ENCODE measurements around the gene CNKSR3. TPM values are rescaled to one million over a fixed set of nuclear protein-coding genes. Genes with fewer than 3 reads are reported as not detected.

CNKSR3 gene
- polyA plus RNA-seq, 1 of the 3 experiments (the other 2 are of a cell fraction) = 1.6 TPM

GRCh38 chr6:154534531-154534930 lies 24.0 kb upstream of the CNKSR3 start:
- Histone ChIP-seq H3K36me3 (replicated peaks in 1 of 2; ENCODE audit: control insufficient read depth in 1 of 2, insufficient read depth in 2 of 2, low read length in 1 of 2) (no peaks in the 10 kb centered on the region), H3K27me3 (ENCODE audit: insufficient read depth) (no peaks in the 10 kb centered on the region), H4K20me1 (ENCODE audit: insufficient read depth) (no peaks in the 10 kb centered on the region), H3K9ac (no peak overlapping the region), H3K4me3 (ENCODE audit: low read depth in 2 of 2, low read length in 1 of 2) (no peak overlapping the region), H3K4me2 (no peak overlapping the region), H3F3A (replicated peaks; ENCODE audit: insufficient read depth) (no peaks in the 10 kb centered on the region), H3K4me1 (ENCODE audit: control insufficient read depth in 1 of 2, insufficient read depth in 2 of 2, low read depth in 1 of 2, low read length in 1 of 2) (no peaks in the 10 kb centered on the region; a peak in 1 of 4 replicates), H2AFZ (ENCODE audit: low read depth) (no peak overlapping the region), H3K79me2 (ENCODE audit: insufficient read depth) (no peaks in the 10 kb centered on the region), H3K9me3 (no peaks in the 10 kb centered on the region), H3K27ac (ENCODE audit: low read depth in 2 of 2, low read length in 1 of 2) (no peak overlapping the region), H3K9me2 (no peaks in the 10 kb centered on the region)
- POLR2A ChIA-PET = no interaction called here
- no peak for TF ChIP-seq FOXM1 (IDR thresholded peaks at IDR 0.05; ENCODE audit: low read depth)
- TF ChIP-seq CHD2 (IDR thresholded peaks at IDR 0.05; ENCODE audit: low read length, partially characterized antibody) = no peak
- no peak for TF ChIP-seq REST (IDR thresholded peaks at IDR 0.05; ENCODE audit: low read depth, low read length)
- TF ChIP-seq USF2 (IDR thresholded peaks at IDR 0.05; ENCODE audit: borderline replicate concordance, low read depth, low read length) = no peak
- TF ChIP-seq FOXJ3 (CRISPR knock-in tag; IDR thresholded peaks at IDR 0.05) = no peak
- no peak for TF ChIP-seq POLR2AphosphoS5 (IDR thresholded peaks at IDR 0.05; ENCODE audit: low read depth, low read length)
- no peak for TF ChIP-seq GABPA (IDR thresholded peaks at IDR 0.05; ENCODE audit: low read depth)
- TF ChIP-seq NFIC (IDR thresholded peaks at IDR 0.05; ENCODE audit: borderline replicate concordance) = no peak
- no peak for TF ChIP-seq JUND (IDR thresholded peaks at IDR 0.05)
- no peak for TF ChIP-seq CTCF (IDR thresholded peaks at IDR 0.05)
- TF ChIP-seq, protein P1, sequence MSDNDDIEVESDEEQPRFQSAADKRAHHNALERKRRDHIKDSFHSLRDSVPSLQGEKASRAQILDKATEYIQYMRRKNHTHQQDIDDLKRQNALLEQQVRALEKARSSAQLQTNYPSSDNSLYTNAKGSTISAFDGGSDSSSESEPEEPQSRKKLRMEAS (IDR thresholded peaks at IDR 0.05; ENCODE audit: low read depth) = no peak
- no peak for TF ChIP-seq RXRA (IDR thresholded peaks at IDR 0.05; ENCODE audit: borderline replicate concordance, low read depth)
- TF ChIP-seq, protein P2, sequence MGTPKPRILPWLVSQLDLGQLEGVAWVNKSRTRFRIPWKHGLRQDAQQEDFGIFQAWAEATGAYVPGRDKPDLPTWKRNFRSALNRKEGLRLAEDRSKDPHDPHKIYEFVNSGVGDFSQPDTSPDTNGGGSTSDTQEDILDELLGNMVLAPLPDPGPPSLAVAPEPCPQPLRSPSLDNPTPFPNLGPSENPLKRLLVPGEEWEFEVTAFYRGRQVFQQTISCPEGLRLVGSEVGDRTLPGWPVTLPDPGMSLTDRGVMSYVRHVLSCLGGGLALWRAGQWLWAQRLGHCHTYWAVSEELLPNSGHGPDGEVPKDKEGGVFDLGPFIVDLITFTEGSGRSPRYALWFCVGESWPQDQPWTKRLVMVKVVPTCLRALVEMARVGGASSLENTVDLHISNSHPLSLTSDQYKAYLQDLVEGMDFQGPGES (IDR thresholded peaks at IDR 0.05; ENCODE audit: low read depth, low read length) = no peak
- TF ChIP-seq RFX5 (IDR thresholded peaks at IDR 0.05; ENCODE audit: low read length) = no peak
- TF ChIP-seq EZH2phosphoT487 (IDR thresholded peaks at IDR 0.05; ENCODE audit: borderline replicate concordance, low read depth) = no peak
- TF ChIP-seq RCOR1 (IDR thresholded peaks at IDR 0.05; ENCODE audit: low read length) = no peak
- TF ChIP-seq, protein P3, sequence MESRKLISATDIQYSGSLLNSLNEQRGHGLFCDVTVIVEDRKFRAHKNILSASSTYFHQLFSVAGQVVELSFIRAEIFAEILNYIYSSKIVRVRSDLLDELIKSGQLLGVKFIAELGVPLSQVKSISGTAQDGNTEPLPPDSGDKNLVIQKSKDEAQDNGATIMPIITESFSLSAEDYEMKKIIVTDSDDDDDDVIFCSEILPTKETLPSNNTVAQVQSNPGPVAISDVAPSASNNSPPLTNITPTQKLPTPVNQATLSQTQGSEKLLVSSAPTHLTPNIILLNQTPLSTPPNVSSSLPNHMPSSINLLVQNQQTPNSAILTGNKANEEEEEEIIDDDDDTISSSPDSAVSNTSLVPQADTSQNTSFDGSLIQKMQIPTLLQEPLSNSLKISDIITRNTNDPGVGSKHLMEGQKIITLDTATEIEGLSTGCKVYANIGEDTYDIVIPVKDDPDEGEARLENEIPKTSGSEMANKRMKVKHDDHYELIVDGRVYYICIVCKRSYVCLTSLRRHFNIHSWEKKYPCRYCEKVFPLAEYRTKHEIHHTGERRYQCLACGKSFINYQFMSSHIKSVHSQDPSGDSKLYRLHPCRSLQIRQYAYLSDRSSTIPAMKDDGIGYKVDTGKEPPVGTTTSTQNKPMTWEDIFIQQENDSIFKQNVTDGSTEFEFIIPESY (IDR thresholded peaks at IDR 0.05; ENCODE audit: borderline replicate concordance, low read depth) = no peak
- WGBS (ENCODE audit: low lambda C conversion rate) = 76% methylated on average over 2 of the region's 2 CpGs
- no peak for DNase-seq
- CTCF ChIA-PET = interaction anchor here (0.7 kb wide), 1 partner anchor 269 kb away, joined by 3 read pairs; no protein-coding TSS in a partner anchor
